Gastrocnemius medialis (tissue), 4 donors: Measurements from ENCODE around the gene SND1.

ENCODE experiments used
- POLR2A ChIP-seq, 2 donors: fragments of 450-650 bp; IDR thresholded peaks; one replicate each; pipeline ENCODE4 v1.6.1; 2017; ENCODE audit warnings: antibody characterized with exemption in 2 of 2, mild to moderate bottlenecking in 2 of 2, moderate library complexity in 2 of 2
- TF ChIP-seq, protein P1 (sequence below), 5 experiments: fragments of 450-650 bp in 3 of 5; fragments of 200-600 bp in 2 of 5; sonication (generic) in 2 of 5; IDR thresholded peaks in 4 of 5; conservative IDR thresholded peaks in 1 of 5; 1 replicate in 4 of 5; 2 replicates in 1 of 5; pipeline ENCODE4 v1.5.1; 2016 to 2019; ENCODE audit warnings: antibody characterized with exemption in 5 of 5, mild to moderate bottlenecking in 3 of 5, moderate library complexity in 3 of 5

DNA sequence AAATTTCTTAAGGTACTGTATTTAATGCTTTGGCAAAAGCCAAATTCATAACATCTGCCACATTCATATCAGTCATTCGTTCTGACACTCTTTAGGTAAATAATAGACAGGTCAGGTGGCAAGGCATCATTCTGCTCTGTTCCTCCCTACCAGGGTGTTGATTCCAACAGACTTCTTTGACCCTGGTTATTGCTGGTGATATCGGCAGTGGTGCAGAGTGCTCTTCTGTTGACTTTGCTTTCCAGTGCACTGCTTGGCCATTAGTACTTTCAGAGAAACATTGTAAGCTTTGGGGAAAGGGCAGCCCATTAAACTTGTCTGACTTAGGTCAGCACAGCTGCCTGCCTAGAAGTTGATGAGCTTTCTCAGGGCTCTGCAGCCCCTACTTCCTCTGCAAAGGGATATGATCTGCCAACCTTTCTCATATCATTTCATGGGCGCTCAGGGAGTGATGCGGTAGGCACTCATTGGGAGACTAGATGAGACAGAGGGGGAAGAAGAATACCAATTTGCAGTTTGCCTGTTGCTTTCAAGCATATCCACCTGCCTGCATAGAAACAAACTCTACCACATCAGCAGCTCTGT, 240.0 kb downstream of the SND1 start:
- no peak for TF ChIP-seq POLR2A (IDR thresholded peaks at IDR 0.05)
- TF ChIP-seq, protein P1, sequence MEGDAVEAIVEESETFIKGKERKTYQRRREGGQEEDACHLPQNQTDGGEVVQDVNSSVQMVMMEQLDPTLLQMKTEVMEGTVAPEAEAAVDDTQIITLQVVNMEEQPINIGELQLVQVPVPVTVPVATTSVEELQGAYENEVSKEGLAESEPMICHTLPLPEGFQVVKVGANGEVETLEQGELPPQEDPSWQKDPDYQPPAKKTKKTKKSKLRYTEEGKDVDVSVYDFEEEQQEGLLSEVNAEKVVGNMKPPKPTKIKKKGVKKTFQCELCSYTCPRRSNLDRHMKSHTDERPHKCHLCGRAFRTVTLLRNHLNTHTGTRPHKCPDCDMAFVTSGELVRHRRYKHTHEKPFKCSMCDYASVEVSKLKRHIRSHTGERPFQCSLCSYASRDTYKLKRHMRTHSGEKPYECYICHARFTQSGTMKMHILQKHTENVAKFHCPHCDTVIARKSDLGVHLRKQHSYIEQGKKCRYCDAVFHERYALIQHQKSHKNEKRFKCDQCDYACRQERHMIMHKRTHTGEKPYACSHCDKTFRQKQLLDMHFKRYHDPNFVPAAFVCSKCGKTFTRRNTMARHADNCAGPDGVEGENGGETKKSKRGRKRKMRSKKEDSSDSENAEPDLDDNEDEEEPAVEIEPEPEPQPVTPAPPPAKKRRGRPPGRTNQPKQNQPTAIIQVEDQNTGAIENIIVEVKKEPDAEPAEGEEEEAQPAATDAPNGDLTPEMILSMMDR (IDR thresholded peaks at IDR 0.05 in 4 of 5, conservative IDR thresholded peaks at IDR 0.05 in 1 of 5), result no peak
